SK-N-SH (cell line): ENCODE measurements around the gene ST6GALNAC3. TPM values are rescaled to one million over a fixed set of nuclear protein-coding genes. Genes with fewer than 3 reads are reported as not detected.
A peak's percentile ranks its signal among the peaks of the same experiment; 100 is the strongest.

Source experiments
- CTCF ChIA-PET: fragments of 300-600, 350-600 bp; formaldehyde crosslinking; extraction: SDS; loops from one replicate; lab custom pipeline; 2021; lab: Yijun Ruan, JAX
- POLR2A ChIA-PET: fragments of 350-600 bp; sonication (Branson Sonifier 250); formaldehyde crosslinking; extraction: SDS; loops from one replicate; lab custom pipeline; 2020; ENCODE audit warnings: antibody characterized with exemption, inconsistent platforms; lab: Yijun Ruan, JAX
- DNase-seq: peaks from one replicate; pipeline ENCODE4 v3.0.0; 2012
- H2AFZ ChIP-seq: fragments of 200-600 bp; sonication (generic); 2 replicates; pipeline ENCODE4 v1.8.1; 2016; ENCODE audit warnings: antibody characterized with exemption, mild to moderate bottlenecking, low read depth
- H3F3A ChIP-seq: fragments of 200-600 bp; sonication (generic); replicated peaks from 2 replicates; pipeline ENCODE3; 2016; ENCODE audit warnings: antibody characterized with exemption, mild to moderate bottlenecking; ENCODE audit not compliant: insufficient read depth
- H3K27ac ChIP-seq, 2 experiments: fragments of 200-500 bp in 1 of 2; fragments of 200-600 bp in 1 of 2; sonication (Bioruptor generic) in 1 of 2; sonication (generic), shearing (Covaris generic) in 1 of 2; 2 replicates each; pipeline versions ENCODE4 v1.5.1 to v1.6.1; 2014 to 2016; ENCODE audit warnings: low read depth in 2 of 2, inconsistent platforms in 1 of 2, low read length in 1 of 2, mild to moderate bottlenecking in 1 of 2, mixed read lengths in 1 of 2
- H3K27me3 ChIP-seq: fragments of 200-600 bp; sonication (generic), shearing (Covaris generic); 2 replicates; pipeline ENCODE4 v1.6.1; 2016; ENCODE audit warnings: mixed run types; ENCODE audit not compliant: insufficient read depth
- H3K36me3 ChIP-seq, 2 experiments: fragments of 200-500 bp in 1 of 2; fragments of 200-600 bp in 1 of 2; sonication (Bioruptor generic) in 1 of 2; sonication (generic) in 1 of 2; replicated peaks in 1 of 2; 2 replicates each; pipeline versions ENCODE3 to v1.5.1; 2014 to 2016; ENCODE audit warnings: low read length in 1 of 2, mild to moderate bottlenecking in 1 of 2; ENCODE audit not compliant: insufficient read depth in 2 of 2, control insufficient read depth in 1 of 2
- H3K4me1 ChIP-seq, 2 experiments: fragments of 200-500 bp in 1 of 2; fragments of 200-600 bp in 1 of 2; sonication (Bioruptor generic) in 1 of 2; sonication (generic), shearing (Covaris generic) in 1 of 2; 2 replicates each; pipeline versions ENCODE4 v1.5.1 to v1.6.1; 2014 to 2016; ENCODE audit warnings: low read depth in 1 of 2, low read length in 1 of 2, mixed run types in 1 of 2; ENCODE audit not compliant: insufficient read depth in 2 of 2, control insufficient read depth in 1 of 2
- H3K4me2 ChIP-seq: fragments of 200-600 bp; sonication (generic), shearing (Covaris generic); 2 replicates; pipeline ENCODE4 v1.6.1; 2017; ENCODE audit warnings: mixed run types
- H3K4me3 ChIP-seq, 2 experiments: fragments of 200-500 bp in 1 of 2; fragments of 200-600 bp in 1 of 2; sonication (Bioruptor generic) in 1 of 2; sonication (generic), shearing (Covaris generic) in 1 of 2; 2 replicates each; pipeline versions ENCODE4 v1.5.1 to v1.8.1; 2014 to 2016; ENCODE audit warnings: low read depth in 2 of 2, inconsistent platforms in 1 of 2, low read length in 1 of 2, mild to moderate bottlenecking in 1 of 2, mixed read lengths in 1 of 2, moderate library complexity in 1 of 2
- H3K79me2 ChIP-seq: fragments of 200-600 bp; sonication (generic); 2 replicates; pipeline ENCODE4 v1.8.1; 2017; ENCODE audit warnings: mild to moderate bottlenecking; ENCODE audit not compliant: insufficient read depth
- H3K9ac ChIP-seq: fragments of 200-600 bp; sonication (generic); 2 replicates; pipeline ENCODE4 v1.6.1; 2017; ENCODE audit warnings: mixed run types
- H3K9me2 ChIP-seq: fragments of 200-600 bp; sonication (generic); 2 replicates; pipeline ENCODE4 v1.6.1; 2017; ENCODE audit warnings: mixed run types
- H3K9me3 ChIP-seq: fragments of 200-600 bp; sonication (generic); 2 replicates; pipeline ENCODE4 v1.6.1; 2017; ENCODE audit warnings: mixed run types, mild to moderate bottlenecking, moderate library complexity
- H4K20me1 ChIP-seq: fragments of 200-600 bp; sonication (generic); 2 replicates; pipeline ENCODE4 v1.6.1; 2017; ENCODE audit warnings: mild to moderate bottlenecking, mixed run types; ENCODE audit not compliant: insufficient read depth
- GABPA ChIP-seq: IDR thresholded peaks from 2 replicates; pipeline ENCODE4 v1.4.0; 2012; ENCODE audit warnings: low read depth, mild to moderate bottlenecking
- GATA2 ChIP-seq: sonication (generic); formaldehyde crosslinking; IDR thresholded peaks from 2 replicates; pipeline ENCODE4 v1.5.0; 2020; ENCODE audit warnings: mild to moderate bottlenecking, missing genetic modification reagents
- JUND ChIP-seq: IDR thresholded peaks from 2 replicates; pipeline ENCODE4 v1.4.0; 2012
- NFIC ChIP-seq: IDR thresholded peaks from 2 replicates; pipeline ENCODE4 v1.4.0; 2012; ENCODE audit warnings: borderline replicate concordance
- RFX5 ChIP-seq: IDR thresholded peaks from 2 replicates; pipeline ENCODE4 v1.6.1; 2012; ENCODE audit warnings: mild to moderate bottlenecking, improper control_type of control experiment, low read length
- RXRA ChIP-seq: IDR thresholded peaks from 2 replicates; pipeline ENCODE4 v1.4.0; 2012; ENCODE audit warnings: low read depth, mild to moderate bottlenecking, borderline replicate concordance
- SMC3 ChIP-seq: IDR thresholded peaks from 2 replicates; pipeline ENCODE4 v1.6.1; 2012; ENCODE audit warnings: low read depth, low read length, improper control_type of control experiment
- TAF1 ChIP-seq: IDR thresholded peaks from 2 replicates; pipeline ENCODE4 v1.6.1; 2012; ENCODE audit warnings: low read depth, mild to moderate bottlenecking, low read length, moderate library complexity, borderline replicate concordance
- TCF12 ChIP-seq: IDR thresholded peaks from 2 replicates; pipeline ENCODE4 v1.4.0; 2012
- YY1 ChIP-seq: IDR thresholded peaks from 2 replicates; pipeline ENCODE4 v1.4.0; 2012; ENCODE audit warnings: low read depth, mild to moderate bottlenecking
- WGBS: methylation state at CpG from one replicate; pipeline ENCODE4 v1.1.6; 2017; ENCODE audit warnings: low lambda C conversion rate; 5-methylcytosine and 5-hydroxymethylcytosine counted together
- polyA plus RNA-seq, 3 experiments: library from polyadenylated mRNA; depleted of rRNA; stranded (reverse); fragments of >200 nt; gene quantifications; 2 replicates each; pipeline ENCODE4 v1.2.3, GENCODE V29; 2012
- TF ChIP-seq, protein P1 (sequence below): fragments of 200-600 bp; sonication (generic); IDR thresholded peaks from 2 replicates; pipeline ENCODE4 v1.6.1; 2017; ENCODE audit warnings: antibody characterized with exemption, mild to moderate bottlenecking, moderate library complexity
- TF ChIP-seq, protein P2 (sequence below): IDR thresholded peaks from 2 replicates; pipeline ENCODE4 v1.4.0; 2012; ENCODE audit warnings: low read depth
- TF ChIP-seq, protein P3 (sequence below): IDR thresholded peaks from 2 replicates; pipeline ENCODE4; 2012
- TF ChIP-seq, protein P4 (sequence below): fragments of 150-350 bp; IDR thresholded peaks from 2 replicates; pipeline ENCODE4 v1.6.1; 2016; ENCODE audit warnings: mild to moderate bottlenecking, low read depth, low read length
- TF ChIP-seq, protein P5 (sequence below): IDR thresholded peaks from 2 replicates; pipeline ENCODE4 v1.6.1; 2012; ENCODE audit warnings: mild to moderate bottlenecking, low read depth, low read length, moderate library complexity

The ST6GALNAC3 gene
- polyA plus RNA-seq, 1 of the 3 experiments (the other 2 are of a cell fraction), result 8.1 TPM

DNA sequence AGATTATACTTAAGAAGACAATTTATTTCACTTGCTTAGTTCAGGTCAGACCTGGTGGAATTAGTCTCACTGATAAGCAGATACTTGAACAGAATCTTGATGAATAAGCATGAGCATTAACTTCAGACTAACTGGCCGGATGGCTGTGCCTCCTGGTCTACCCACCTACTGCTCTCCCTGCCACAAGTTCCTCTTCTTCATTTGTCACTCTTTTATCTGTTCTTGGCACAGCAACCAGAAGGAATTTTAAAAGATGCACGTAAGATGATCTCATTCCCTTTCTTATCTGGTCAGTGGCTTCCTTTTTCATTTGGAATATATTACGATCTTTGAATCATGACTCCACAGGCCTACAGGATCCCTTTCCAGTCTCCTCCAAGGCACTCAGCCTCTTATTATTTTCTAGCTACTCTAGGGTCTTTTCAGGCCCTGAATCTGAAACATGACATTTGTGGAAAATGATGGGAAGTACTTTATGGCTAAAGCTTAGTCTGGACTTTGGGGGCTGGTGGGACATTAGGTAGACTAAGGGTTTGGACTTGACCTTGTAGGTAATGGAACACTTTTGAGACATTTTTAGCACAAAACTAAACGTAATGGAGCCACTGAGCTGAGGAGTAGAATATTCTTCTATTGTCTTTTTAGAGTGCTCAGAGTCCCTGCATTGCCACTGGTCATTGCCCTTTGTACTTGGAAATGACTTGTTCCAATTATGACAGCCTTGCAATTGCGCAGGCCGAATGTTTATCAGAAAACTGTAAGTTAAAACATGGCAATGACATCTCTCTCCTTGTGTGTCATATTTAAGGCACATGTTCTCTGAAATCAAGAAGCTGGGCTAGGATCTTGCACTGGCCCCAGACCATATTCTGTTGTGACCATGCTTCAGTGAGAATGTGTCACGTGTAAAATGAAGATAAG lies 16.0 kb downstream of the ST6GALNAC3 start (continued):
- peak; percentile 58 for TF ChIP-seq TCF12

DNA sequence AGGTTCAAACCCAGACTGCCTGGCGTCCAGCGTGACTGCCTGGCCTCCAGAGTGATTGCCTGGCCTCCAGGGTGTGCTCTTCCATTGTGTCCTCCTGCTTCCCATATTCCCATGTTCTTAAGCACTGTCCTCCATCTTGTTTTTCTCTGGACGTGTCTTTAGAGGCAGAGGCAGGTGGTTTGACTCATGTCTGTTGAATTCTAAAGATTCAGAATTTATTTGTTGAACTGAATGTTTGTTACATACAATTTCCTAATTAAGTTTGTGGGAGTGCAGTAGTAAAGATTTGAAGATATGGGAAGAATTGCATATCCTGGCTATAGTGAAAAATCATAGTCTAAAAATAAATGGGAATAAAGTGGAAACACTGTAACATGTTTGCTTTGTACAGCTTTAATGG lies 18.3 kb downstream of the ST6GALNAC3 start:
- Histone ChIP-seq H3K9me2 (no peaks in the 10 kb centered on the region), H3K4me2 (no peak overlapping the region), H4K20me1 (no peaks in the 10 kb centered on the region), H2AFZ (no peak overlapping the region), H3K36me3 (no peaks in the 10 kb centered on the region), H3K79me2 (peaks cover 63% of the 10 kb centered on the region), H3K4me3 (no peak overlapping the region), H3K9me3 (no peaks in the 10 kb centered on the region), H3K4me1 (peaks cover 4 to 8% of the 10 kb centered on the region in 2 experiments; a peak in 3 of 4 replicates), H3K27ac (no peak overlapping the region), H3K9ac (no peak overlapping the region), H3F3A (peaks cover 4% of the 10 kb centered on the region), H3K27me3 (no peaks in the 10 kb centered on the region)
- CTCF ChIA-PET, result interaction anchor here (1.0 kb wide), 1 partner anchor 11 kb away, joined by 3 read pairs; no protein-coding TSS in a partner anchor
- TF ChIP-seq YY1, result 0 out of 2 replicates have a peak, but pooled peaks have one; percentile 23
- TF ChIP-seq, protein P1, sequence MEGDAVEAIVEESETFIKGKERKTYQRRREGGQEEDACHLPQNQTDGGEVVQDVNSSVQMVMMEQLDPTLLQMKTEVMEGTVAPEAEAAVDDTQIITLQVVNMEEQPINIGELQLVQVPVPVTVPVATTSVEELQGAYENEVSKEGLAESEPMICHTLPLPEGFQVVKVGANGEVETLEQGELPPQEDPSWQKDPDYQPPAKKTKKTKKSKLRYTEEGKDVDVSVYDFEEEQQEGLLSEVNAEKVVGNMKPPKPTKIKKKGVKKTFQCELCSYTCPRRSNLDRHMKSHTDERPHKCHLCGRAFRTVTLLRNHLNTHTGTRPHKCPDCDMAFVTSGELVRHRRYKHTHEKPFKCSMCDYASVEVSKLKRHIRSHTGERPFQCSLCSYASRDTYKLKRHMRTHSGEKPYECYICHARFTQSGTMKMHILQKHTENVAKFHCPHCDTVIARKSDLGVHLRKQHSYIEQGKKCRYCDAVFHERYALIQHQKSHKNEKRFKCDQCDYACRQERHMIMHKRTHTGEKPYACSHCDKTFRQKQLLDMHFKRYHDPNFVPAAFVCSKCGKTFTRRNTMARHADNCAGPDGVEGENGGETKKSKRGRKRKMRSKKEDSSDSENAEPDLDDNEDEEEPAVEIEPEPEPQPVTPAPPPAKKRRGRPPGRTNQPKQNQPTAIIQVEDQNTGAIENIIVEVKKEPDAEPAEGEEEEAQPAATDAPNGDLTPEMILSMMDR, result no peak
- no peak for DNase-seq
- WGBS, result 82% methylated on average over 3 of the region's 3 CpGs
- POLR2A ChIA-PET, result no interaction called here

DNA sequence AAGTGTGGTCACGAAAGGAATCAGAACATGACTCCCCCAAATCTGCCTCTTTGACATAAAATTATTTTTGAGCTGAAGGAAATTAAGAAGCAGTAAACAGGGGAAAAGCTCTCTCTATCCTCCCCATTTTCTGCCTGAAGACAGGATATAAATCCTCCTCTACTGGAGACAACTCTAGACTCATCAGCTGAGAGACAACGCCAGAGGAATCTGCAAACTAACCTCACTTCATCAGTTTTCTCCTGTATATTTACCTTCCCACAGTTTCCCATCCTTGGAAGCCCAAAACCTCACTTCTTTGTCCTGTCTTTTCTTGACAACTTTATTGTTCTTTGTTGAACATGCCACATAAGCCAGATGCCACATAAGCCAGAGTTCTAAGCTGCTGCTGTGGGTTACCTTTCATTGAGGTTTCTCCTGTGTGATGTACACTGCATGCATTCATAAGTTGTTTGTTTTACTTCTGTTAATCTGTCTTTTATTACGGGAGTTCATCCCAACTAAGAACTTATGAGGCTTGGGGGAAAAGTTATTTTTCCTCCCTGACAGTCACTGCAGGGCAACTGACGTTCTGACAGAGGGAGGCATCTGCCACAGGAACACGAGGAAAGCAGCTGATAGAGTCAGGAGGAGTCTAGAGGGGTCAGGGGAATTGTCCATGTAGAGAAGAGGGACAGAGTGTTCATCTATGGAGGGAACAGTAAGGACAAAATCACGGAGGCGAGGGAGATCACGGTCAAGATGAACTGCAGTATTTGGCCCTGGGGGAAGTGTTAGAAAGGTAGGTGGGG lies 19.2 kb downstream of the ST6GALNAC3 start:
- Histone ChIP-seq H4K20me1 (no peaks in the 10 kb centered on the region), H3K4me3 (no peak overlapping the region), H3F3A (peaks cover 4% of the 10 kb centered on the region), H3K9me2 (no peaks in the 10 kb centered on the region), H3K4me1 (peaks cover 4 to 8% of the 10 kb centered on the region in 2 experiments; a peak in 3 of 4 replicates), H2AFZ (no peak overlapping the region), H3K9me3 (no peaks in the 10 kb centered on the region), H3K79me2 (peaks cover 60% of the 10 kb centered on the region; the same call in 1 of the 2 replicates), H3K36me3 (no peaks in the 10 kb centered on the region), H3K9ac (no peak overlapping the region), H3K27me3 (no peaks in the 10 kb centered on the region), H3K27ac (no peak overlapping the region), H3K4me2 (no peak overlapping the region)
- no peak for DNase-seq
- 83% methylated on average over 8 of the region's 8 CpGs for WGBS
- CTCF ChIA-PET, result interaction anchor here (1.0 kb wide), 1 partner anchor 12 kb away, joined by 3 read pairs; no protein-coding TSS in a partner anchor
- POLR2A ChIA-PET, result no interaction called here
- TF ChIP-seq NFIC (no peak), GATA2 (CRISPR knock-in tag) (no peak), JUND (no peak), TAF1 (no peak), RXRA (no peak), SMC3 (no peak), GABPA (no peak), RFX5 (no peak)
- TF ChIP-seq, protein P2, sequence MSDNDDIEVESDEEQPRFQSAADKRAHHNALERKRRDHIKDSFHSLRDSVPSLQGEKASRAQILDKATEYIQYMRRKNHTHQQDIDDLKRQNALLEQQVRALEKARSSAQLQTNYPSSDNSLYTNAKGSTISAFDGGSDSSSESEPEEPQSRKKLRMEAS, result no peak
- TF ChIP-seq, protein P3, sequence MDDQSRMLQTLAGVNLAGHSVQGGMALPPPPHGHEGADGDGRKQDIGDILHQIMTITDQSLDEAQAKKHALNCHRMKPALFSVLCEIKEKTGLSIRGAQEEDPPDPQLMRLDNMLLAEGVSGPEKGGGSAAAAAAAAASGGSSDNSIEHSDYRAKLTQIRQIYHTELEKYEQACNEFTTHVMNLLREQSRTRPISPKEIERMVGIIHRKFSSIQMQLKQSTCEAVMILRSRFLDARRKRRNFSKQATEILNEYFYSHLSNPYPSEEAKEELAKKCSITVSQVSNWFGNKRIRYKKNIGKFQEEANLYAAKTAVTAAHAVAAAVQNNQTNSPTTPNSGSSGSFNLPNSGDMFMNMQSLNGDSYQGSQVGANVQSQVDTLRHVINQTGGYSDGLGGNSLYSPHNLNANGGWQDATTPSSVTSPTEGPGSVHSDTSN, result no peak
- TF ChIP-seq, protein P4, sequence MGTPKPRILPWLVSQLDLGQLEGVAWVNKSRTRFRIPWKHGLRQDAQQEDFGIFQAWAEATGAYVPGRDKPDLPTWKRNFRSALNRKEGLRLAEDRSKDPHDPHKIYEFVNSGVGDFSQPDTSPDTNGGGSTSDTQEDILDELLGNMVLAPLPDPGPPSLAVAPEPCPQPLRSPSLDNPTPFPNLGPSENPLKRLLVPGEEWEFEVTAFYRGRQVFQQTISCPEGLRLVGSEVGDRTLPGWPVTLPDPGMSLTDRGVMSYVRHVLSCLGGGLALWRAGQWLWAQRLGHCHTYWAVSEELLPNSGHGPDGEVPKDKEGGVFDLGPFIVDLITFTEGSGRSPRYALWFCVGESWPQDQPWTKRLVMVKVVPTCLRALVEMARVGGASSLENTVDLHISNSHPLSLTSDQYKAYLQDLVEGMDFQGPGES, result no peak
- TF ChIP-seq, protein P5, sequence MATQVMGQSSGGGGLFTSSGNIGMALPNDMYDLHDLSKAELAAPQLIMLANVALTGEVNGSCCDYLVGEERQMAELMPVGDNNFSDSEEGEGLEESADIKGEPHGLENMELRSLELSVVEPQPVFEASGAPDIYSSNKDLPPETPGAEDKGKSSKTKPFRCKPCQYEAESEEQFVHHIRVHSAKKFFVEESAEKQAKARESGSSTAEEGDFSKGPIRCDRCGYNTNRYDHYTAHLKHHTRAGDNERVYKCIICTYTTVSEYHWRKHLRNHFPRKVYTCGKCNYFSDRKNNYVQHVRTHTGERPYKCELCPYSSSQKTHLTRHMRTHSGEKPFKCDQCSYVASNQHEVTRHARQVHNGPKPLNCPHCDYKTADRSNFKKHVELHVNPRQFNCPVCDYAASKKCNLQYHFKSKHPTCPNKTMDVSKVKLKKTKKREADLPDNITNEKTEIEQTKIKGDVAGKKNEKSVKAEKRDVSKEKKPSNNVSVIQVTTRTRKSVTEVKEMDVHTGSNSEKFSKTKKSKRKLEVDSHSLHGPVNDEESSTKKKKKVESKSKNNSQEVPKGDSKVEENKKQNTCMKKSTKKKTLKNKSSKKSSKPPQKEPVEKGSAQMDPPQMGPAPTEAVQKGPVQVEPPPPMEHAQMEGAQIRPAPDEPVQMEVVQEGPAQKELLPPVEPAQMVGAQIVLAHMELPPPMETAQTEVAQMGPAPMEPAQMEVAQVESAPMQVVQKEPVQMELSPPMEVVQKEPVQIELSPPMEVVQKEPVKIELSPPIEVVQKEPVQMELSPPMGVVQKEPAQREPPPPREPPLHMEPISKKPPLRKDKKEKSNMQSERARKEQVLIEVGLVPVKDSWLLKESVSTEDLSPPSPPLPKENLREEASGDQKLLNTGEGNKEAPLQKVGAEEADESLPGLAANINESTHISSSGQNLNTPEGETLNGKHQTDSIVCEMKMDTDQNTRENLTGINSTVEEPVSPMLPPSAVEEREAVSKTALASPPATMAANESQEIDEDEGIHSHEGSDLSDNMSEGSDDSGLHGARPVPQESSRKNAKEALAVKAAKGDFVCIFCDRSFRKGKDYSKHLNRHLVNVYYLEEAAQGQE, result no peak
